HG03039 (cell line): ENCODE results near the gene MBD3L1.

Experiments used
- ATAC-seq: cut with Tn5 transposase; IDR thresholded peaks from one replicate; pipeline ENCODE4 v1.9.1; 2021; ENCODE audit warnings: mild to moderate bottlenecking, moderate library complexity; ENCODE audit not compliant: unreplicated experiment

MBD3L1 gene

DNA sequence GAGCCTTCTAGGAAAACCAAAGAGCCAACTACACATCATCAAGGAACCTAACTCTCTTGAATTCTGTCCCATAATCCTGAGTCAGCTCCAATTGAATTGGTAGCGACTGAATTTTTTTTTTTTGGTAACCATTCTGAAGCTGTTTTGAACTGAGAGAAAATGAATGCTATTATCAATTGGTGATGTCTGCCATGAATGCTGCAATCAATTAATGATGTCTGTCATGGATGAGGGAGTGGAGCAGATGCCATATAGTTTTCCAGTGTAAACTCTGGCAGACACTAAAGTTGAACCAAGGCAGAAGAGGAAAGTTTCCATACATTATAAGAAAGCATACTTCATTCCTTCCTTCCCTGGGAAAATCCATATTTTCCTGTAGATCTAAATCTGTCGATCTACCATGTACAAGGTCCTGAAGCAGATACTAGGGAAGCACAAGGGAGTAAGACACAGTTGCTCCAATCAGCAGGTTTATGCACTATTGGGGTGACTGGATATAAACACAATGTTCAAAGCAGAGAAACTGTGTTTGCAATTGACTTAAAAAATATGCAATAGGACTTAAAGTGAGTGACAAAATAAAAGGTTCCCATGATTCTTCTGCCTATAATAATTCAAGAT is 48.8 kb downstream of the MBD3L1 start:
- no peak for ATAC-seq

DNA sequence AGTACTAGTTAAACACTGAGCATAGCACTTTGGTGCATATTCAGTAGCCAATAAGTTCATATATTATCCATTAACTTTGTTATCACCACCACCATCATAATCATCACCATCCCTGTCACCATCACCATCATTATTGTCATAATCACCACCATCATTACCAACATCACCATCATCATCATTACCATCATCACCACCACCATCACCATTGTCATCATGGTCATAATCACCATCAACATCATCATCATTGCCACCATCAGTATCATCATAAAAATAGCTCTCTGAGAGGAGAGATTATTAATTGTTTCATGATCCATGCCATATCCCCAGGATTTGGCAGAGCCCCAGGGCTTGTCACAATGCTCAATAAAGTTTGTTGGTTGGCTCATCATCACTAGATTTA is 49.3 kb downstream of the MBD3L1 start:
- ATAC-seq = no peak

DNA sequence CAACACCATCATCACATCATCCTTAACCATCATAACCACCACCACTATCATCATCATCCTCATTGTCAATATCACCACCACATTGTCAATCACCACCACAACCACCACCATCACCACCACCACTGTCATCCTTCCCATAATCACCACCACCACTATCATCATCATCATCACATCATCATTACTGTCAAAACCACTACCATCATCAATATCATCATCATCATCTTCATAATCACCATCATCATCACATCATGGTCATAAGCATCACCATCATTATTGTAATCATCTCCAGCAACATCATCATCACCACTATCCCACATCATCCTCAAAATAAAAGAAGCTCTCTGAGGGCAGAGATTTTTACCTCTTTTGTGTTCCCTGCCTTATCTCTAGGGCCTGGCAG is 52.2 kb downstream of the MBD3L1 start:
- no peak for ATAC-seq

DNA sequence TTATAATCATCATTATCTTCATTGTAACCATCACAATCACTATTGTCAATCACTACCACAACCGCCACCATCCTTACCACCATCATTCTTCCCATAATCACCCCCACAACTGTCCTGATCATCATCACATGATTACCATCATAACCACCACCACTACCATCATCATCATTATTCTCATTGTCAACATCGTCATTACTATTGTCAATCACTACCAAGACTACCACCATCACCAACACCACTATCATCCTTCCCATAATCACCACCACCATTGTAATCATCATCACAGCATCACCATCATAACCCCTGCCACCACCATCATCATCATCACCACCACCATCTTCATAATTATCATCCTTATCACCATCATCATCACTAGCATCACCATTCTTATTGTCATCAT is 55.2 kb downstream of the MBD3L1 start:
- ATAC-seq = no peak

DNA sequence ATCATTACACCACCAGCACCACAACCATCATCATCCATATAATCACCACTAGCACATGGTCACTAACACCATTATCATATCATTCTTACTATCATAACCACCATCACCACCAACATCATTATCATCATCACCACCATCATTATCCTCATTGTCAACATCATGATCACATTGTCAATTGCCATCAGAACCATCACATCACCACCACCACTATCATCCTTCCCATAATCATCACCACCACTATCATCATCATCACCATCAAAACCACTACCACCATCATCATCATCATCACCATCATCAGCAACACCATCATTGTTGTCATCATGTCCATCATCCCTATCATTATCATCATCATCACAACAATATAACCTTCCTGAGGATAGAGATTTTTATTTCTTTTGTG is 58.1 kb downstream of the MBD3L1 start:
- no peak for ATAC-seq
